ENCODE data around the gene RBFA. TPM values are rescaled to one million over a fixed set of nuclear protein-coding genes. Genes with fewer than 3 reads are reported as not detected.

RBFA gene
- total RNA-seq (10 to 100 TPM; 17.9 to 29.0 (median 19.0) TPM), polyA plus RNA-seq (10 to 100 TPM; 19.1 to 25.0 (median 20.0) TPM)
- long read RNA-seq, donor 1, transcript RBFA-202 (7 exons, 1,407 nt) = major isoform, 25 of 30 reads
- long read RNA-seq, donor 1, partial matches to known transcripts = 0 of 30 reads
- long read RNA-seq, donor 1, other reads (novel, unspliced or antisense) = 5 of 30 reads
- long read RNA-seq, donor 2, transcript RBFA-202 (7 exons, 1,407 nt) = major isoform, 29 of 34 reads
- long read RNA-seq, donor 2, partial matches to known transcripts = 0 of 34 reads
- long read RNA-seq, donor 2, other reads (novel, unspliced or antisense) = 3 of 34 reads

DNA sequence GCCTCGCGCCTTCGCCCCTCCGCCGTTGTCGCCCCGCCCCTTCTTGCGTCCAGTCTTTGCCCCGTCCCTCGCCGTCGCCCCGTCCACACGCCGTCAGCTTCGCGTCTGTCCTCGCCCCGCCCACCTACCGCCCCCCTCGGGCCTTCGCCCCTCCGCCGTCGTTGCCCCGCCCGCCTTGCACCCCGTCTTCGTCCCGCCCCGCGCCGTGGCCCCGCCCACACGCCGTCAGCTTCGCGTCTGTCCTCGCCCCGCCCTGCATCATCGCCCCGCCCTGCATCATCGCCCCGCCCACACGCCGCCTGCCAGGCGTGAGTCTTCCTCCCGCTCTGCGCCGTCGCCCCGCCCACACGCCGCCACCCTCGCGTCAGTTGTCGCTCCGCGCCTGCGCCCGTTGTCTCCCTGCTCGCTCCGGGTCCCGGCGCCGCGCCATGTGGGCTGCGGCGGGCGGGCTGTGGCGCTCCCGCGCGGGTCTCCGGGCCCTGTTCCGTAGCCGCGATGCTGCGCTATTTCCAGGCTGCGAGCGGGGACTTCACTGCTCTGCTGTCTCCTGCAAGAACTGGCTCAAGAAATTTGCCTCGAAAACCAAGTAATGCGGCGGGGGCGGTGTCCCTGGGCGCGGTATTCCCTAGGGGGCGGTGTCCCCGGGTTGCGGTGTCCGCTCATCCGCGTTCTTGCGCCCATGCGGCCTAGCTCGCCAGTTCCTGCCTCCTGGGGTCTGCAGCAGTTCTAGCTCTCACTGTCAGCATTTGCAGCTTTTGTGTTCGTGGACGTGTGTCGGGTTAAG is at the start of gene RBFA:
Gene RBFA, plus strand, starts transcription at position 367 of the 784 bp plus-strand sequence. Its CDS starts 62 bp downstream, at position 429.
- peak; percentile 27 for TF ChIP-seq CTCF (IDR thresholded peaks at IDR 0.05)
- peak; percentile 100 for DNase-seq
- Histone ChIP-seq H3K27me3 (ENCODE audit: insufficient read depth in 3 of 3, low read length in 2 of 3) (no peaks in the 10 kb centered on the region), H3K9me3 (peaks cover 17% of the 10 kb centered on the region), H3K36me3 (ENCODE audit: insufficient read depth in 1 of 2, low read depth in 1 of 2) (peaks cover 0 to 26% of the 10 kb centered on the region in 2 donors), H3K4me3 (peak within 1 kb of the TSS; percentile 97), H3K27ac (peak within 1 kb of the TSS; percentile 91), H3K4me1 (peaks cover 8% of the 10 kb centered on the region)
- intact Hi-C loops (cut with DNase I) = loop anchor here (1.0 to 10.0 kb wide), 3 partner anchors 46 to 639 kb away; partner anchors contain the start of genes NFATC1 (in 1 of the 2) and TXNL4A (in 1 of the 2)
- WGBS, 3 donors = 0 to 1% (median 1%) methylated on average over 79 to 99 of the region's 99 CpGs
- peak; percentile 93 to 95 (median 94) for ATAC-seq

- no peak for TF ChIP-seq CTCF (IDR thresholded peaks at IDR 0.05)
- Histone ChIP-seq H3K27me3 (ENCODE audit: insufficient read depth in 3 of 3, low read length in 2 of 3) (no peaks in the 10 kb centered on the region), H3K9me3 (no peaks in the 10 kb centered on the region), H3K4me1 (peaks cover 30% of the 10 kb centered on the region), H3K36me3 (ENCODE audit: insufficient read depth in 1 of 2, low read depth in 1 of 2) (peaks cover 0 to 19% of the 10 kb centered on the region in 2 donors), H3K4me3 (no peak overlapping the region), H3K27ac (no peak overlapping the region)
- intact Hi-C loops (cut with DNase I) = loop anchor here (5.0 kb wide), 2 partner anchors 33 to 308 kb away; partner anchors contain the start of genes SLC66A2 (in 2 of the 2) and CTDP1 (in 1 of the 2)
- ATAC-seq = no peak
- DNase-seq = no peak
- 90% methylated on average over 12 of the region's 12 CpGs for WGBS, 3 donors
These were observed 49.1 kb upstream of the RBFA start for GRCh38 chr18:79985172-79985571.

GRCh38 chr18:79986726-79987125 is 47.5 kb upstream of the RBFA start:
- no peak overlapping the region for H3K27ac ChIP-seq
- H3K4me1 ChIP-seq = peaks cover 30% of the 10 kb centered on the region
- no peaks in the 10 kb centered on the region for H3K27me3 ChIP-seq (ENCODE audit: insufficient read depth in 3 of 3, low read length in 2 of 3)
- ATAC-seq (no peak), DNase-seq (no peak)
- WGBS, 3 donors = 22 to 31% (median 25%) methylated on average over 7 of the region's 7 CpGs
- H3K9me3 ChIP-seq = no peaks in the 10 kb centered on the region
- peak overlapping the region; percentile 96 for H3K4me3 ChIP-seq
- intact Hi-C loops (cut with DNase I) = loop anchor here (5.0 kb wide), 2 partner anchors 34 to 309 kb away; partner anchors contain the start of genes SLC66A2 (in 2 of the 2) and CTDP1 (in 1 of the 2)
- TF ChIP-seq CTCF (IDR thresholded peaks at IDR 0.05) = no peak
- peaks cover 0 to 19% of the 10 kb centered on the region in 2 donors for H3K36me3 ChIP-seq (ENCODE audit: insufficient read depth in 1 of 2, low read depth in 1 of 2)

DNA sequence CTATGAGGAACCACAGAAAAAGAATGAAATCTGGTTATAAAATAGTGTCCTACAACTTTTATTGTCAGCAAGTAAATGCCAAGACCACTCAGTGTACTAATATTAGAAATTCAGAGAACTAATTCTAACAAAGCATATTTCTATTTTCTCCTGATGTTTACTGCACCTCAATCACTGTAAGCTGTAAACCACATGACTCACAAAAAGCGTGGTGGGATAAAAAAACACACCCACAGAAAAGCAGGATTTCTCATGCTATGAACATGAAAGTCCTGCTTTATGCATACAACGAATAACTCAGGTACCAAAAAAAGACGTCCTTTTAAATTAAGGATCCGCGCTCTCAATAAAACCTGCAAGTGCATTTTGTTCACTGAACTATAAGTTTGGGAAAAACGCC is 46.7 kb upstream of the RBFA start:
- peaks cover 0 to 19% of the 10 kb centered on the region in 2 donors for H3K36me3 ChIP-seq (ENCODE audit: insufficient read depth in 1 of 2, low read depth in 1 of 2)
- WGBS, 3 donors = 1 to 2% (median 1%) methylated on average over 6 of the region's 6 CpGs
- no peak for TF ChIP-seq CTCF (IDR thresholded peaks at IDR 0.05)
- no peaks in the 10 kb centered on the region for H3K27me3 ChIP-seq (ENCODE audit: insufficient read depth in 3 of 3, low read length in 2 of 3)
- intact Hi-C loops (cut with DNase I) = loop anchor here (5.0 kb wide), 2 partner anchors 35 to 310 kb away; partner anchors contain the start of genes SLC66A2 (in 2 of the 2) and CTDP1 (in 1 of the 2)
- ATAC-seq (no peak), DNase-seq (no peak)
- peaks cover 30% of the 10 kb centered on the region for H3K4me1 ChIP-seq
- H3K9me3 ChIP-seq = no peaks in the 10 kb centered on the region
- peak overlapping the region; percentile 100 for H3K27ac ChIP-seq
- H3K4me3 ChIP-seq = peak overlapping the region; percentile 96
